Gastroesophageal sphincter (tissue), 4 donors: ENCODE results near the gene METTL26. TPM values are rescaled to one million over a fixed set of nuclear protein-coding genes. Genes with fewer than 3 reads are reported as not detected.

Experiments used
- ATAC-seq: fragments of 150-250 bp; one replicate; pipeline ENCODE4 v1.9.1; 2016; ENCODE audit warnings: mild to moderate bottlenecking, moderate library complexity
- H3K27ac ChIP-seq, 4 donors: fragments of 200-600 bp; sonication (generic) in 3 of 4; 1 replicate in 3 of 4; 2 replicates in 1 of 4; pipeline ENCODE4 v1.5.1; 2016 to 2019
- H3K27me3 ChIP-seq: fragments of 200-600 bp; sonication (generic); one replicate; pipeline ENCODE4 v1.5.1; 2019
- H3K36me3 ChIP-seq, 2 donors: fragments of 200-600 bp; sonication (generic); one replicate each; pipeline ENCODE4 v1.5.1; 2019; ENCODE audit warnings: control low read depth in 1 of 2
- H3K4me1 ChIP-seq, 3 donors: fragments of 200-600 bp; sonication (generic); 1 replicate in 2 of 3; 2 replicates in 1 of 3; pipeline ENCODE4 v1.5.1; 2016 to 2019; ENCODE audit warnings: control low read depth in 2 of 3
- H3K4me3 ChIP-seq, 2 donors: fragments of 200-600 bp; sonication (generic); one replicate each; pipeline ENCODE4 v1.5.1; 2019; ENCODE audit warnings: mild to moderate bottlenecking in 1 of 2, moderate library complexity in 1 of 2
- H3K9me3 ChIP-seq, 3 donors: fragments of 200-600 bp; sonication (generic); one replicate each; pipeline ENCODE4 v1.5.1; 2017 to 2019; ENCODE audit warnings: control low read depth in 2 of 3
- CTCF ChIP-seq, 4 experiments: fragments of 200-600 bp in 2 of 4; fragments of 450-650 bp in 2 of 4; sonication (generic) in 1 of 4; IDR thresholded peaks; one replicate each; pipeline ENCODE4 v1.5.1; 2017 to 2019; ENCODE audit warnings: antibody characterized with exemption in 4 of 4, mild to moderate bottlenecking in 2 of 4, moderate library complexity in 2 of 4
- EP300 ChIP-seq: sonication (generic); formaldehyde crosslinking; IDR thresholded peaks from one replicate; pipeline ENCODE4 v1.6.1; 2017; ENCODE audit warnings: antibody characterized with exemption, mild to moderate bottlenecking
- POLR2A ChIP-seq, 2 donors: fragments of 450-650 bp; IDR thresholded peaks; one replicate each; pipeline ENCODE4 v1.6.1; 2017; ENCODE audit warnings: antibody characterized with exemption in 2 of 2, mild to moderate bottlenecking in 2 of 2, moderate library complexity in 1 of 2
- POLR2AphosphoS5 ChIP-seq: sonication (generic); formaldehyde crosslinking; IDR thresholded peaks from one replicate; pipeline ENCODE4 v1.6.1; 2017; ENCODE audit warnings: antibody characterized with exemption
- WGBS, 2 donors: methylation state at CpG; one replicate each; pipeline ENCODE4 v1.1.5; 2018; ENCODE audit warnings: low coverage in 1 of 2; 5-methylcytosine and 5-hydroxymethylcytosine counted together
- total RNA-seq, 4 donors: library from RNA; depleted of rRNA; stranded (reverse); fragments of >200 nt; gene quantifications; one replicate each; pipeline ENCODE4 v1.1.0, GENCODE V29; 2016

METTL26 gene
- total RNA-seq, 4 donors from 2014 or later, result 94.8 to 146 (median 112) TPM

GRCh38 chr16:672371-672770 lies 36.3 kb upstream of the METTL26 start:
- no peak for TF ChIP-seq POLR2A (IDR thresholded peaks at IDR 0.05)
- TF ChIP-seq EP300, result no peak
- TF ChIP-seq CTCF (IDR thresholded peaks at IDR 0.05), result no peak
- no peak for TF ChIP-seq POLR2AphosphoS5
- peaks cover 0 to 51% (median 26%) of the 10 kb centered on the region in 3 donors for H3K4me1 ChIP-seq
- peaks cover 6% of the 10 kb centered on the region for H3K27me3 ChIP-seq
- WGBS, 2 donors, result 100% methylated on average over 3 of the region's 19 CpGs; no CpG with 5 or more reads in 1 of the 2 donors
- no peak for ATAC-seq
- peaks cover 0 to 50% of the 10 kb centered on the region in 2 donors for H3K36me3 ChIP-seq
- no peak overlapping the region for H3K4me3 ChIP-seq
- H3K9me3 ChIP-seq, result no peaks in the 10 kb centered on the region
- no peak overlapping the region for H3K27ac ChIP-seq

GRCh38 chr16:671353-672131 lies 35.4 kb upstream of the METTL26 start:
- no peak for ATAC-seq
- Histone ChIP-seq H3K27me3 (no peaks in the 10 kb centered on the region), H3K9me3 (no peaks in the 10 kb centered on the region), H3K4me3 (no peak overlapping the region), H3K4me1 (peaks cover 0 to 55% (median 26%) of the 10 kb centered on the region in 3 donors), H3K36me3 (peaks cover 0 to 50% of the 10 kb centered on the region in 2 donors), H3K27ac (no peak overlapping the region)
- WGBS, 2 donors, result no CpG with 5 or more reads among the region's 40 CpGs
- TF ChIP-seq POLR2A (IDR thresholded peaks at IDR 0.05) (no peak), EP300 (no peak), POLR2AphosphoS5 (no peak), CTCF (IDR thresholded peaks at IDR 0.05) (no peak)

GRCh38 chr16:670485-671352 lies 34.6 kb upstream of the METTL26 start:
- Histone ChIP-seq H3K4me1 (peaks cover 0 to 47% (median 19%) of the 10 kb centered on the region in 3 donors), H3K36me3 (peaks cover 0 to 50% of the 10 kb centered on the region in 2 donors), H3K4me3 (no peak overlapping the region), H3K27ac (no peak overlapping the region), H3K9me3 (no peaks in the 10 kb centered on the region), H3K27me3 (no peaks in the 10 kb centered on the region)
- ATAC-seq, result no peak
- TF ChIP-seq EP300 (no peak), POLR2AphosphoS5 (no peak), POLR2A (IDR thresholded peaks at IDR 0.05) (no peak), CTCF (IDR thresholded peaks at IDR 0.05) (no peak)
- WGBS, 2 donors, result 94% methylated on average over 6 of the region's 52 CpGs; no CpG with 5 or more reads in 1 of the 2 donors

GRCh38 chr16:669666-670065 lies 33.6 kb upstream of the METTL26 start:
- Histone ChIP-seq H3K36me3 (peaks cover 0 to 50% of the 10 kb centered on the region in 2 donors), H3K4me1 (peaks cover 0 to 36% (median 11%) of the 10 kb centered on the region in 3 donors), H3K27ac (no peak overlapping the region), H3K27me3 (no peaks in the 10 kb centered on the region), H3K9me3 (no peaks in the 10 kb centered on the region), H3K4me3 (no peak overlapping the region)
- ATAC-seq, result no peak
- TF ChIP-seq CTCF (IDR thresholded peaks at IDR 0.05) (no peak), EP300 (no peak), POLR2A (IDR thresholded peaks at IDR 0.05) (no peak), POLR2AphosphoS5 (no peak)
- no CpG with 5 or more reads among the region's 13 CpGs for WGBS, 2 donors
